ENCODE results near the gene TPST1. TPM values are rescaled to one million over a fixed set of nuclear protein-coding genes. Genes with fewer than 3 reads are reported as not detected.
"Not testable (repeated sequence)": the region's sequence is repeated elsewhere in the genome, so short reads cannot be mapped to it uniquely, and the experiment has no call there.

TPST1 gene
- 10.8 TPM for polyA plus RNA-seq
- long read RNA-seq, donor 1, partial matches to known transcripts = 0 of 2 reads
- long read RNA-seq, donor 1, other reads (novel, unspliced or antisense) = 0 of 2 reads
- long read RNA-seq, donor 2, transcript TPST1-201 (6 exons, 2,116 nt) = major isoform, 6 of 6 reads
- long read RNA-seq, donor 2, partial matches to known transcripts = 0 of 6 reads
- long read RNA-seq, donor 2, other reads (novel, unspliced or antisense) = 0 of 6 reads
- long read RNA-seq, donor 3, transcript TPST1-201 (6 exons, 2,116 nt) = major isoform, 9 of 22 reads
- long read RNA-seq, donor 3, partial matches to known transcripts = 12 of 22 reads
- long read RNA-seq, donor 3, other reads (novel, unspliced or antisense) = 0 of 22 reads
- long read RNA-seq, donor 4, partial matches to known transcripts = 0 of 1 reads
- long read RNA-seq, donor 4, other reads (novel, unspliced or antisense) = 0 of 1 reads
- long read RNA-seq, donor 5, transcript TPST1-201 (6 exons, 2,116 nt) = major isoform, 10 of 17 reads
- long read RNA-seq, donor 5, partial matches to known transcripts = 7 of 17 reads
- long read RNA-seq, donor 5, other reads (novel, unspliced or antisense) = 0 of 17 reads
- long read RNA-seq, donor 6, transcript TPST1-201 (6 exons, 2,116 nt) = major isoform, 5 of 12 reads
- long read RNA-seq, donor 6, partial matches to known transcripts = 7 of 12 reads
- long read RNA-seq, donor 6, other reads (novel, unspliced or antisense) = 0 of 12 reads
- long read RNA-seq, donor 7, partial matches to known transcripts = 7 of 11 reads
- long read RNA-seq, donor 7, other reads (novel, unspliced or antisense) = 0 of 11 reads
- long read RNA-seq, donor 8, partial matches to known transcripts = 5 of 8 reads
- long read RNA-seq, donor 8, other reads (novel, unspliced or antisense) = 0 of 8 reads
- long read RNA-seq, donor 9, partial matches to known transcripts = 0 of 4 reads
- long read RNA-seq, donor 9, other reads (novel, unspliced or antisense) = 0 of 4 reads
- long read RNA-seq, donor 10, partial matches to known transcripts = 0 of 4 reads
- long read RNA-seq, donor 10, other reads (novel, unspliced or antisense) = 0 of 4 reads
- long read RNA-seq, donor 11, partial matches to known transcripts = 0 of 1 reads
- long read RNA-seq, donor 11, other reads (novel, unspliced or antisense) = 0 of 1 reads

- DNase-seq = peak; percentile 84 to 87
- WGBS (ENCODE audit: insufficient coverage, low lambda C conversion rate) = no CpG with 5 or more reads among the region's 90 CpGs
- H3K36me3 ChIP-seq (ENCODE audit: control insufficient read depth, insufficient read depth, low read length) = no peaks in the 10 kb centered on the region
- peak within 1 kb of the TSS; percentile 26 for H3K27ac ChIP-seq (ENCODE audit: low read length)
- H3K4me3 ChIP-seq (ENCODE audit: low read length) = peak within 1 kb of the TSS; percentile 82
- no peaks in the 10 kb centered on the region for H3K9me3 ChIP-seq (ENCODE audit: control insufficient read depth, low read depth, low read length)
- H3K27me3 ChIP-seq (ENCODE audit: control insufficient read depth, insufficient read depth, low read length) = no peaks in the 10 kb centered on the region
- H3K4me1 ChIP-seq (ENCODE audit: control insufficient read depth, insufficient read depth, low read length) = peaks cover 5% of the 10 kb centered on the region
Observed at GRCh38 chr7:66204822-66205740, at the start of gene TPST1. Gene TPST1, plus strand, starts transcription at chr7:66205334. Its CDS starts 35,092 bp downstream, at chr7:66240426.

- DNase-seq; H3K4me1 ChIP-seq (ENCODE audit: control insufficient read depth, insufficient read depth, low read length); H3K27me3 ChIP-seq (ENCODE audit: control insufficient read depth, insufficient read depth, low read length); H3K27ac ChIP-seq (ENCODE audit: low read length); H3K4me3 ChIP-seq (ENCODE audit: low read length): not testable (repeated sequence)
- WGBS (ENCODE audit: insufficient coverage, low lambda C conversion rate) = no CpG with 5 or more reads among the region's 7 CpGs
- Histone ChIP-seq H3K9me3 (ENCODE audit: control insufficient read depth, low read depth, low read length) (peaks cover 17% of the 10 kb centered on the region), H3K36me3 (ENCODE audit: control insufficient read depth, insufficient read depth, low read length) (peaks cover 53% of the 10 kb centered on the region)
Observed at GRCh38 chr7:66156035-66156434, 49.1 kb upstream of the TPST1 start.

GRCh38 chr7:66157060-66157459 lies 48.1 kb upstream of the TPST1 start:
- Histone ChIP-seq H3K27me3 (ENCODE audit: control insufficient read depth, insufficient read depth, low read length) (no peaks in the 10 kb centered on the region), H3K27ac (ENCODE audit: low read length) (peak overlapping the region; percentile 70), H3K4me1 (ENCODE audit: control insufficient read depth, insufficient read depth, low read length) (peaks cover 9% of the 10 kb centered on the region), H3K9me3 (ENCODE audit: control insufficient read depth, low read depth, low read length) (peaks cover 17% of the 10 kb centered on the region), H3K4me3 (ENCODE audit: low read length) (no peak overlapping the region), H3K36me3 (ENCODE audit: control insufficient read depth, insufficient read depth, low read length) (peaks cover 47% of the 10 kb centered on the region)
- DNase-seq = peak; percentile 73 to 80
- 0% methylated on average over 1 of the region's 3 CpGs for WGBS (ENCODE audit: insufficient coverage, low lambda C conversion rate)

- Histone ChIP-seq H3K27me3 (ENCODE audit: control insufficient read depth, insufficient read depth, low read length) (no peaks in the 10 kb centered on the region), H3K4me1 (ENCODE audit: control insufficient read depth, insufficient read depth, low read length) (no peaks in the 10 kb centered on the region), H3K36me3 (ENCODE audit: control insufficient read depth, insufficient read depth, low read length) (peaks cover 10% of the 10 kb centered on the region), H3K4me3 (ENCODE audit: low read length) (no peak overlapping the region), H3K27ac (ENCODE audit: low read length) (no peak overlapping the region), H3K9me3 (ENCODE audit: control insufficient read depth, low read depth, low read length) (peaks cover 17% of the 10 kb centered on the region)
- WGBS (ENCODE audit: insufficient coverage, low lambda C conversion rate) = 100% methylated on average over 1 of the region's 4 CpGs
- no peak for DNase-seq
Observed at GRCh38 chr7:66162622-66163021, 42.5 kb upstream of the TPST1 start.

- no peak for DNase-seq
Observed at GRCh38 chr7:66163186-66163610, 41.9 kb upstream of the TPST1 start.

GRCh38 chr7:66164356-66164755 lies 40.8 kb upstream of the TPST1 start:
- Histone ChIP-seq H3K4me3 (ENCODE audit: low read length) (no peak overlapping the region), H3K4me1 (ENCODE audit: control insufficient read depth, insufficient read depth, low read length) (no peaks in the 10 kb centered on the region), H3K36me3 (ENCODE audit: control insufficient read depth, insufficient read depth, low read length) (no peaks in the 10 kb centered on the region), H3K9me3 (ENCODE audit: control insufficient read depth, low read depth, low read length) (peaks cover 8% of the 10 kb centered on the region), H3K27ac (ENCODE audit: low read length) (no peak overlapping the region), H3K27me3 (ENCODE audit: control insufficient read depth, insufficient read depth, low read length) (no peaks in the 10 kb centered on the region)
- no peak for DNase-seq
- no CpG with 5 or more reads among the region's 7 CpGs for WGBS (ENCODE audit: insufficient coverage, low lambda C conversion rate)

More at GRCh38 chr7:66163186-66163610, 41.9 kb upstream of the TPST1 start:
- no peak overlapping the region for H3K27ac ChIP-seq (ENCODE audit: low read length)
- no peaks in the 10 kb centered on the region for H3K27me3 ChIP-seq (ENCODE audit: control insufficient read depth, insufficient read depth, low read length)
- H3K36me3 ChIP-seq (ENCODE audit: control insufficient read depth, insufficient read depth, low read length) = peaks cover 7% of the 10 kb centered on the region
- no peaks in the 10 kb centered on the region for H3K4me1 ChIP-seq (ENCODE audit: control insufficient read depth, insufficient read depth, low read length)
- no CpG with 5 or more reads among the region's 1 CpG for WGBS (ENCODE audit: insufficient coverage, low lambda C conversion rate)
- H3K9me3 ChIP-seq (ENCODE audit: control insufficient read depth, low read depth, low read length) = peaks cover 17% of the 10 kb centered on the region
- H3K4me3 ChIP-seq (ENCODE audit: low read length) = no peak overlapping the region

GRCh38 chr7:66167773-66168387 lies 37.3 kb upstream of the TPST1 start:
- Histone ChIP-seq H3K4me3 (ENCODE audit: low read length) (no peak overlapping the region), H3K9me3 (ENCODE audit: control insufficient read depth, low read depth, low read length) (no peaks in the 10 kb centered on the region), H3K27ac (ENCODE audit: low read length) (no peak overlapping the region), H3K4me1 (ENCODE audit: control insufficient read depth, insufficient read depth, low read length) (no peaks in the 10 kb centered on the region), H3K27me3 (ENCODE audit: control insufficient read depth, insufficient read depth, low read length) (no peaks in the 10 kb centered on the region), H3K36me3 (ENCODE audit: control insufficient read depth, insufficient read depth, low read length) (no peaks in the 10 kb centered on the region)
- no CpG with 5 or more reads among the region's 7 CpGs for WGBS (ENCODE audit: insufficient coverage, low lambda C conversion rate)
- no peak for DNase-seq

- Histone ChIP-seq H3K27me3 (ENCODE audit: control insufficient read depth, insufficient read depth, low read length) (no peaks in the 10 kb centered on the region), H3K4me3 (ENCODE audit: low read length) (no peak overlapping the region), H3K9me3 (ENCODE audit: control insufficient read depth, low read depth, low read length) (no peaks in the 10 kb centered on the region), H3K4me1 (ENCODE audit: control insufficient read depth, insufficient read depth, low read length) (no peaks in the 10 kb centered on the region), H3K36me3 (ENCODE audit: control insufficient read depth, insufficient read depth, low read length) (no peaks in the 10 kb centered on the region), H3K27ac (ENCODE audit: low read length) (no peak overlapping the region)
- no peak for DNase-seq
- WGBS (ENCODE audit: insufficient coverage, low lambda C conversion rate) = no CpG with 5 or more reads among the region's 2 CpGs
Observed at GRCh38 chr7:66169616-66170015, 35.5 kb upstream of the TPST1 start.
